OCI-LY7 (cell line): ENCODE data around the gene SPATA31E1. TPM values are rescaled to one million over a fixed set of nuclear protein-coding genes. Genes with fewer than 3 reads are reported as not detected.
"Not testable (repeated sequence)": the region's sequence is repeated elsewhere in the genome, so short reads cannot be mapped to it uniquely, and the experiment has no call there.

ENCODE experiments used
- BruUV-seq: library from RNA; stranded (reverse); fragments of 400-500 nt; replicated peaks from 2 replicates; lab custom pipeline; 2021; lab: Mats Ljungman, UMichigan
- CTCF ChIA-PET: fragments of 300-600 bp; sonication (Branson Sonifier 250); formaldehyde crosslinking; loops from one replicate; lab custom pipeline; 2022; ENCODE audit warnings: antibody characterized with exemption; ENCODE audit not compliant: unreplicated experiment; lab: Charles Lee
- POLR2A ChIA-PET: fragments of 300-600 bp; sonication (Branson Sonifier 250); formaldehyde crosslinking; loops from one replicate; lab custom pipeline; 2022; ENCODE audit warnings: antibody characterized with exemption; lab: Charles Lee
- DNase-seq: peaks from one replicate; pipeline ENCODE4 v3.0.0-alpha.2; 2015; ENCODE audit warnings: low spot score
- H2AFZ ChIP-seq: fragments of 200-600 bp; sonication (generic), shearing (Covaris generic); 2 replicates; pipeline ENCODE4 v1.6.1; 2014; ENCODE audit warnings: mild to moderate bottlenecking, antibody characterized with exemption, low read length, moderate library complexity
- H3K27ac ChIP-seq: fragments of 200-600 bp; sonication (generic); 2 replicates; pipeline ENCODE4 v1.5.1; 2014; ENCODE audit warnings: mixed run types, low read depth, mild to moderate bottlenecking, moderate library complexity, low read length, inconsistent platforms; ENCODE audit not compliant: poor library complexity, severe bottlenecking
- H3K36me3 ChIP-seq: fragments of 200-600 bp; sonication (generic); 2 replicates; pipeline ENCODE4 v1.6.1; 2014; ENCODE audit warnings: mild to moderate bottlenecking, antibody characterized with exemption, low read length, moderate library complexity, mixed read lengths; ENCODE audit not compliant: insufficient read depth
- H3K4me1 ChIP-seq: fragments of 200-600 bp; sonication (generic); 2 replicates; pipeline ENCODE4 v1.5.1; 2014; ENCODE audit warnings: mild to moderate bottlenecking, low read length; ENCODE audit not compliant: insufficient read depth, poor library complexity, severe bottlenecking
- H3K4me2 ChIP-seq: fragments of 200-600 bp; sonication (generic); 2 replicates; pipeline ENCODE4 v1.6.1; 2014; ENCODE audit warnings: mild to moderate bottlenecking, low read length
- H3K4me3 ChIP-seq: fragments of 200-600 bp; sonication (generic); 2 replicates; pipeline ENCODE4 v1.5.1; 2014; ENCODE audit warnings: mild to moderate bottlenecking, low read depth, low read length; ENCODE audit not compliant: poor library complexity, severe bottlenecking
- H3K79me2 ChIP-seq: fragments of 200-600 bp; sonication (generic); 2 replicates; pipeline ENCODE4 v1.6.1; 2016; ENCODE audit warnings: low read depth, mild to moderate bottlenecking, low read length, moderate library complexity, mixed read lengths; ENCODE audit not compliant: insufficient read depth
- H3K9me2 ChIP-seq: fragments of 200-600 bp; sonication (generic); 2 replicates; pipeline ENCODE4 v1.6.1; 2016; ENCODE audit warnings: mild to moderate bottlenecking, low read length, mixed read lengths; ENCODE audit not compliant: insufficient read depth
- H3K9me3 ChIP-seq: fragments of 200-600 bp; sonication (generic); 2 replicates; pipeline ENCODE4 v1.6.1; 2014; ENCODE audit warnings: mild to moderate bottlenecking, mixed run types, low read length, mixed read lengths
- H4K20me1 ChIP-seq: fragments of 200-600 bp; sonication (generic); 2 replicates; pipeline ENCODE4 v1.6.1; 2014; ENCODE audit warnings: mild to moderate bottlenecking, antibody characterized with exemption, low read length, moderate library complexity, mixed read lengths; ENCODE audit not compliant: insufficient read depth
- intact Hi-C: fragments of 100-400 bp; cut with micrococcal nuclease; formaldehyde crosslinking; loops from one replicate; pipeline ENCODE4 v1.10.0; 2022; ENCODE audit not compliant: unreplicated experiment
- total RNA-seq, 2 experiments: library from RNA; depleted of rRNA in 1 of 2; stranded (reverse); fragments of >200 nt in 1 of 2; shearing (Covaris generic) in 1 of 2; gene quantifications; 2 replicates each; pipeline ENCODE4 v1.2.3, GENCODE V29; 2014 to 2022

The SPATA31E1 gene
- total RNA-seq, 2 experiments from 2014 or later, result not detected

DNA sequence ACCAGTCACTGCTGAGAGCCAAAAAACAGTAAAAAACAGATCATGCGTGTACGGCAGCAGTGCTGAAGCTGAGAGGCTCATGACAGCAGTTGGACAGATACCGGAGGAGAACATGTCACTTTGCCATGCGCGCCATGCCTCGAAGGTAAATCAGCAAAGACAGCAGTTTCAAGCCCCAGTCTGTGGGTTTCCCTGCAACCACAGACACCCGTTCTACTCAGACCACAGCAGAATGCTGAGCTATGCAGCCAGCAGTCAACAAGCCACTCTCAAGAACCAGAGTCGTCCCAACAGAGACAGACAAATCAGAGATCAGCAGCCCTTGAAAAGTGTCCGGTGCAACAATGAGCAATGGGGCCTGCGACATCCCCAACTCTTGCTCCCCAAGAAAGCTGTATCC is 40.3 kb downstream of the SPATA31E1 start:
- H3K36me3 ChIP-seq, H4K20me1 ChIP-seq, CTCF ChIA-PET, H2AFZ ChIP-seq, H3K4me2 ChIP-seq, H3K4me3 ChIP-seq, H3K9me3 ChIP-seq, POLR2A ChIA-PET, BruUV-seq, H3K4me1 ChIP-seq, H3K79me2 ChIP-seq, H3K27ac ChIP-seq, DNase-seq, intact Hi-C loops, H3K9me2 ChIP-seq: not testable (repeated sequence)

DNA sequence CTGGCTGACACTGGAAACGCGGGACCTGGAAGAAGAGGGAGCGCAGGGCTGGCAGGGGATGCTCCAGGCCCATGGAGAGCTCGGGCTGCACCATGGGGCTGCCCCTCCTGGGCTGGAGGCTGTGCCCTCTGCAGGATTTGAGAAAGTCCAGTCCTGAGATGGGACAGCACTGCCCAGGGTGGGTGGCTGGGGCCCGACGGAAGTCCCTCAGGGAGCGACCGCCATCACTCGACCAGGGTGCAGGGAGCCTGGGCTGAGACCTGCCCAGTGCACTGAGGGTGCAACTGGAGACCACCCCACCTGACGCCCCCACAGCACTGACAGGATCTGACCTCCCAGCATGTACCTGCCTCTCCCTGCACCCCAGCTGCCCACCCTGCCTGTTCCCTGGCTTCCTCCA is 42.2 kb downstream of the SPATA31E1 start:
- H3K4me3 ChIP-seq, POLR2A ChIA-PET, BruUV-seq, DNase-seq, H2AFZ ChIP-seq, H3K9me3 ChIP-seq, CTCF ChIA-PET, H3K27ac ChIP-seq, H3K36me3 ChIP-seq, H4K20me1 ChIP-seq, H3K4me1 ChIP-seq, intact Hi-C loops, H3K79me2 ChIP-seq, H3K9me2 ChIP-seq, H3K4me2 ChIP-seq: not testable (repeated sequence)

DNA sequence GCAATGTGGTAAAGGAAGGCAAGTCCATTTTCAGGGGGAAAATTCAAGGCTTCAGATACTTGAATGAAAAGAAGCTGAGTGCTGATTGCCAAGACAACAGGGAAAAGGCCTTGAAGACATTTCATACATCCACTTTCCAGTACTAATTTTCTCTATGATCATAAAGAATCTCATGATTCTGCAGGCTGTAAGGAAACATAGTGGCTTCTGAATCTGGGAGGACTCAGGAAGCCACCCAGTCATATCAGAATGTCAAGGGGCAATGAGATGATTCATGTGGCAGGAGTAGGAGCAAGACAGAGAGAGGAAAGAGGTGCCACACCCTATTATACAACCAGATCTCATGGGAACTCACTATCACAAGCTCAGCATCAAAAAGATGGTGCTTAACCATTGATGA is 46.5 kb downstream of the SPATA31E1 start:
- DNase-seq, H3K4me3 ChIP-seq, H3K9me2 ChIP-seq, H4K20me1 ChIP-seq, H3K36me3 ChIP-seq, H3K9me3 ChIP-seq, H3K4me1 ChIP-seq, H3K27ac ChIP-seq, H3K79me2 ChIP-seq, POLR2A ChIA-PET, CTCF ChIA-PET, intact Hi-C loops, H2AFZ ChIP-seq, BruUV-seq, H3K4me2 ChIP-seq: not testable (repeated sequence)

DNA sequence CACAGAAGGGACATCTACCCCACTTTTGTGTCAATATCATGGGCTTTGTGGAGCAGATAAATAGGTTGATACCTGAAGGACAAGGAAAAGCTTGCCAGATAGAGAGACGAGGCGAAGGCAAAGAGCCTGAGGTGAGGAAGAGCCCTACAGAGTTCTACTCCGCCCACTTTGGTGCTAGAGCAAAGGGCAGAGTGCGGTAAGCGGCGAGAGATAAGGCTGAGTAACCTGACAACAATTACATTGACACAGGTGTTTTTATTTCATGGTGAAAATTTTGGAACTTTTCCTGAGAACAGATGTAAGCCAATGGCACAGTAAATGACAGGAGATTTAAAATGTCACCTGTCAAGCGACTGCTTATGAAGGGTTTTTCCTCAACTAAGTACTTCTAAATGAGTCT is 51.8 kb downstream of the SPATA31E1 start:
- intact Hi-C loops, H3K4me2 ChIP-seq, H3K4me1 ChIP-seq, H3K79me2 ChIP-seq, DNase-seq, BruUV-seq, H3K9me2 ChIP-seq, POLR2A ChIA-PET, H3K27ac ChIP-seq, H2AFZ ChIP-seq, H4K20me1 ChIP-seq, H3K36me3 ChIP-seq, CTCF ChIA-PET, H3K4me3 ChIP-seq, H3K9me3 ChIP-seq: not testable (repeated sequence)

DNA sequence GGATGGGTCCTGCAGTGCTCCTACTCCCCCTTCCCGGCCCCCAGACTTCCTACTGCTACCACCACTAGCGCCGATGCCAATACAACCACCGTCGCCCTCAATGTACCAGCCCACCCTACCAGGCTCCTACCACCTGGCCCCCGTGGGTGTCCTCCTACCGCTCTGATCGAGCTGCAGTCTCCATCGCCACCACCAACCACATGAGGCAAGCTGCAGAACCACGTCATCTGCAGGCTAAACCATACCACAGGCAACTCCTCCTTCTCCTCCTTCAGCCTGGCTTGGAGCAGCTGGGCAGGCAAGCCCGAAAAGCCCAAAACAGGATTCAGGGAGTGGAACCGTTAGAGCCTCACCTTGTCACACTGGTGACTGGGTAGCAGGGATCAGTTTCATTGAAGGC is 54.7 kb downstream of the SPATA31E1 start:
- H3K4me1 ChIP-seq, H3K79me2 ChIP-seq, DNase-seq, H3K4me3 ChIP-seq, CTCF ChIA-PET, H3K9me3 ChIP-seq, intact Hi-C loops, POLR2A ChIA-PET, H3K36me3 ChIP-seq, H3K4me2 ChIP-seq, BruUV-seq, H3K9me2 ChIP-seq, H2AFZ ChIP-seq, H3K27ac ChIP-seq, H4K20me1 ChIP-seq: not testable (repeated sequence)

DNA sequence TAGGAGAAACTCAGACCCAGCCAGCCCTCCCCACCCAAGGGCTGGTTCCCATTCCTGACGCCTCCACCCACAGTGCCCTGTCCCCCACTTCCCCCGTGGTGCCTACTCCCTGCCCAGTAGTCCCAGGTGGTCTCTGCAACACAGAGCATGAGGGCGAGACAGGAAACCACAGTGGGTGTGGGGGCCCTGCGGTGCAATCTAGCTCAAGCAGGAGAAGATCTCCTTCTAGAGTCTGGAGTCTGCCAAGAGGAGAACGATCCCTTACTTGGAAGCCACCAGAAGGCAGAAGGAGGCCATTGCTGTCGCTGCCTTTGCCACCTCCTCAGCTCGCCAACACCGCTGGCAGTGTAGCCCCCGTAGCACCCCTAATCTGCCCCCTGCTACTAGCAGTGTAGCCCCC is 55.2 kb downstream of the SPATA31E1 start:
- H3K4me3 ChIP-seq, CTCF ChIA-PET, H4K20me1 ChIP-seq, H3K9me2 ChIP-seq, H3K27ac ChIP-seq, H3K9me3 ChIP-seq, H3K4me1 ChIP-seq, POLR2A ChIA-PET, H3K79me2 ChIP-seq, BruUV-seq, DNase-seq, H2AFZ ChIP-seq, H3K4me2 ChIP-seq, H3K36me3 ChIP-seq, intact Hi-C loops: not testable (repeated sequence)

DNA sequence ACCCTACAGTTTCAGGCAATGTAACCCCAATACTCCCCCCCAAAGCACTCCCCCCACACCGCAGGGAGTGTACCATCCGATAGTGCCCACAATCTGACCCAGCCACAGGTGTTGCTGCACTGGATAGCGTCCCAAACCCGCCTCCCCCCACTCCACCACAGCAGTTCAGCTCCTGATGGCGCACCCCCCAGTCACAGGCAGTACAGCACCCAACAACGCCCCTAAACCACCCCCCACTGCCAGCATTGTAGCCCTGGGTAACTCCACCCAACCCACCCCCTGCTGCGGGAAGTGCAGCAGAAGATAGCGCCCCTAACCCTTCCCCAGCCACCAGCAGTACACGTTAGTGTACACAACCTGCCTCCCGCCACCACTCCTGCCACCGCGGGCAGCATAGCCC is 55.7 kb downstream of the SPATA31E1 start:
- intact Hi-C loops, result not testable (repeated sequence)

More for the DNA sequence above, 55.7 kb downstream of the SPATA31E1 start:
- H3K4me1 ChIP-seq, H3K27ac ChIP-seq, H4K20me1 ChIP-seq, H2AFZ ChIP-seq, H3K9me3 ChIP-seq, H3K9me2 ChIP-seq, H3K36me3 ChIP-seq, H3K4me2 ChIP-seq, BruUV-seq, CTCF ChIA-PET, DNase-seq, H3K79me2 ChIP-seq, H3K4me3 ChIP-seq, POLR2A ChIA-PET: not testable (repeated sequence)
